B cell (primary cell): ENCODE data around the gene CHCHD3. TPM values are rescaled to one million over a fixed set of nuclear protein-coding genes. Genes with fewer than 3 reads are reported as not detected.

Source experiments
- ATAC-seq: fragments of 200-7000 bp; cut with Tn5 transposase; one replicate; pipeline ENCODE4 v1.10.0; 2021; ENCODE audit warnings: low read depth, mild to moderate bottlenecking, moderate number of reproducible peaks, moderate library complexity
- CTCF ChIA-PET: fragments of 350-600 bp; sonication (Branson Sonifier 250); formaldehyde crosslinking; loops from one replicate; lab custom pipeline; 2021; ENCODE audit warnings: antibody characterized with exemption, inconsistent platforms; lab: Charles Lee
- POLR2A ChIA-PET: fragments of 350-600 bp; sonication (Branson Sonifier 250); formaldehyde crosslinking; loops from one replicate; lab custom pipeline; 2021; ENCODE audit warnings: antibody characterized with exemption; lab: Charles Lee
- DNase-seq: peaks from one replicate; pipeline ENCODE4 v3.0.0; 2013
- H2AFZ ChIP-seq: 2 replicates; pipeline ENCODE4 v1.6.1; 2012; ENCODE audit warnings: mild to moderate bottlenecking, low read depth, low read length; ENCODE audit not compliant: insufficient read depth, poor library complexity, severe bottlenecking
- H3K27ac ChIP-seq, 2 donors: 1 replicate in 1 of 2; 2 replicates in 1 of 2; pipeline ENCODE4 v1.5.1; 2012 to 2013; ENCODE audit warnings: low read length in 2 of 2, mild to moderate bottlenecking in 2 of 2, moderate library complexity in 1 of 2
- H3K27me3 ChIP-seq, 4 experiments: fragments of 200-600 bp in 1 of 4; sonication (generic) in 1 of 4; replicated peaks in 1 of 4; 1 replicate in 2 of 4; 2 replicates in 2 of 4; pipeline versions ENCODE4 v1.6.1 to v1.7.0; 2013 to 2016; ENCODE audit warnings: low read length in 3 of 4, mild to moderate bottlenecking in 2 of 4, mixed read lengths in 1 of 4, moderate library complexity in 1 of 4; ENCODE audit not compliant: insufficient read depth in 4 of 4, control insufficient read depth in 3 of 4; ENCODE audit errors: control extremely low read depth in 1 of 4
- H3K36me3 ChIP-seq, 2 experiments: replicated peaks in 1 of 2; 1 replicate in 1 of 2; 2 replicates in 1 of 2; pipeline versions ENCODE4 v1.6.1 to v1.7.1; 2013; ENCODE audit warnings: low read length in 1 of 2; ENCODE audit not compliant: insufficient read depth in 2 of 2, control insufficient read depth in 1 of 2; ENCODE audit errors: control extremely low read depth in 1 of 2, extremely low read depth in 1 of 2
- H3K4me1 ChIP-seq, 2 donors: fragments of 200-600 bp in 1 of 2; sonication (generic) in 1 of 2; 1 replicate in 1 of 2; 2 replicates in 1 of 2; pipeline versions ENCODE4 v1.5.1 to v1.6.1; 2013 to 2017; ENCODE audit warnings: low read length in 2 of 2; ENCODE audit not compliant: control insufficient read depth in 2 of 2, insufficient read depth in 2 of 2
- H3K4me2 ChIP-seq: replicated peaks from 2 replicates; pipeline ENCODE3; 2012; ENCODE audit warnings: mild to moderate bottlenecking, low read depth, low read length; ENCODE audit not compliant: poor library complexity, severe bottlenecking
- H3K4me3 ChIP-seq, 5 experiments: fragments of 200-600 bp in 1 of 5; sonication (generic) in 1 of 5; 1 replicate in 3 of 5; 2 replicates in 2 of 5; pipeline versions ENCODE4 v1.5.1 to v1.7.0; 2011 to 2016; ENCODE audit warnings: low read length in 4 of 5, mild to moderate bottlenecking in 4 of 5, low read depth in 2 of 5, control low read depth in 1 of 5, moderate library complexity in 1 of 5; ENCODE audit not compliant: insufficient read depth in 1 of 5; ENCODE audit errors: control extremely low read depth in 1 of 5, extremely low read depth in 1 of 5
- H3K79me2 ChIP-seq: fragments of 200-600 bp; sonication (generic); one replicate; pipeline ENCODE4 v1.6.0; 2016; ENCODE audit warnings: low read length; ENCODE audit not compliant: control insufficient read depth, insufficient read depth
- H3K9ac ChIP-seq: fragments of 200-600 bp; sonication (generic); 2 replicates; pipeline ENCODE4 v1.6.1; 2017; ENCODE audit warnings: mild to moderate bottlenecking, low read length, moderate library complexity
- H3K9me3 ChIP-seq, 3 donors: one replicate each; pipeline versions ENCODE4 v1.6.1 to v1.7.1; 2013; ENCODE audit warnings: low read length in 2 of 3; ENCODE audit not compliant: control insufficient read depth in 2 of 3, insufficient read depth in 1 of 3; ENCODE audit errors: control extremely low read depth in 1 of 3
- H4K20me1 ChIP-seq: 2 replicates; pipeline ENCODE4 v1.6.0; 2012; ENCODE audit warnings: mild to moderate bottlenecking, low read length; ENCODE audit not compliant: insufficient read depth, control insufficient read depth, poor library complexity, severe bottlenecking
- H3K27ac Mint-ChIP-seq: one replicate; pipeline ENCODE4 v1.8.0; 2021; ENCODE audit warnings: mixed read lengths
- H3K27me3 Mint-ChIP-seq: one replicate; pipeline ENCODE4 v1.8.0; 2021; ENCODE audit warnings: mixed read lengths
- H3K4me1 Mint-ChIP-seq: one replicate; pipeline ENCODE4 v1.8.0; 2021; ENCODE audit warnings: mixed read lengths
- H3K4me3 Mint-ChIP-seq: one replicate; pipeline ENCODE4 v1.8.0; 2021; ENCODE audit warnings: mixed read lengths
- H3K9me3 Mint-ChIP-seq: one replicate; pipeline ENCODE4 v1.8.0; 2022; ENCODE audit warnings: mixed read lengths; ENCODE audit not compliant: insufficient read depth
- EZH2 ChIP-seq: IDR thresholded peaks from 2 replicates; pipeline ENCODE4 v1.6.1; 2012; ENCODE audit warnings: borderline replicate concordance, low read depth, mild to moderate bottlenecking, moderate library complexity, low read length; ENCODE audit not compliant: insufficient read depth, poor library complexity, severe bottlenecking
- WGBS: methylation state at CpG from one replicate; pipeline ENCODE4 v1.1.5; 2013; ENCODE audit warnings: missing lambda C conversion rate; ENCODE audit not compliant: insufficient coverage; 5-methylcytosine and 5-hydroxymethylcytosine counted together
- intact Hi-C: fragments of 100-400 bp; cut with micrococcal nuclease; formaldehyde crosslinking; loops from one replicate; pipeline ENCODE4 v1.10.0; 2022
- polyA plus RNA-seq: library from polyadenylated mRNA; depleted of rRNA; stranded (reverse); fragments of >200 nt; gene quantifications from 2 replicates; pipeline ENCODE4 v1.2.3, GENCODE V29; 2012
- total RNA-seq, 2 donors: library from RNA; stranded (reverse); fragments of 120-200 nt in 1 of 2; gene quantifications; 1 replicate in 1 of 2; 2 replicates in 1 of 2; pipeline versions ENCODE4 v1.2.3 to v1.2.4, GENCODE V29; 2013 to 2022
- TF ChIP-seq, protein P1 (sequence below): fragments of 200-600 bp; IDR thresholded peaks from one replicate; pipeline ENCODE4 v1.8.0; 2022; ENCODE audit warnings: antibody characterized with exemption, mild to moderate bottlenecking

Gene CHCHD3
- total and polyA plus RNA-seq, 2 donors (not counting 1 experiment from before 2014, with no cell fraction given): 20.1 to 38.4 TPM

GRCh38 chr7:132993377-132994013 lies 88.4 kb downstream of the CHCHD3 start:
- peaks cover 0 to 2% of the 10 kb centered on the region in 2 experiments for H3K36me3 ChIP-seq
- H3K27me3 ChIP-seq: no peaks in the 10 kb centered on the region
- H3K4me1 Mint-ChIP-seq: peaks cover 11% of the 10 kb centered on the region
- H3K4me2 ChIP-seq: no peak overlapping the region
- WGBS: 100% methylated on average over 1 of the region's 5 CpGs
- ATAC-seq (no peak), DNase-seq (no peak)
- no peak overlapping the region for H3K4me3 ChIP-seq
- POLR2A ChIA-PET: no interaction called here
- H2AFZ ChIP-seq: no peak overlapping the region
- H3K9me3 Mint-ChIP-seq: peaks cover 2% of the 10 kb centered on the region
- no peaks in the 10 kb centered on the region for H3K4me1 ChIP-seq
- no peak overlapping the region for H3K27ac Mint-ChIP-seq
- H4K20me1 ChIP-seq: peaks cover 20% of the 10 kb centered on the region
- CTCF ChIA-PET: no interaction called here
- H3K79me2 ChIP-seq: peaks cover 36% of the 10 kb centered on the region
- no peaks in the 10 kb centered on the region for H3K9me3 ChIP-seq
- H3K27me3 Mint-ChIP-seq: no peaks in the 10 kb centered on the region
- intact Hi-C loops: no loop called here
- no peak overlapping the region for H3K4me3 Mint-ChIP-seq
- H3K9ac ChIP-seq: no peak overlapping the region
- TF ChIP-seq, protein P1, sequence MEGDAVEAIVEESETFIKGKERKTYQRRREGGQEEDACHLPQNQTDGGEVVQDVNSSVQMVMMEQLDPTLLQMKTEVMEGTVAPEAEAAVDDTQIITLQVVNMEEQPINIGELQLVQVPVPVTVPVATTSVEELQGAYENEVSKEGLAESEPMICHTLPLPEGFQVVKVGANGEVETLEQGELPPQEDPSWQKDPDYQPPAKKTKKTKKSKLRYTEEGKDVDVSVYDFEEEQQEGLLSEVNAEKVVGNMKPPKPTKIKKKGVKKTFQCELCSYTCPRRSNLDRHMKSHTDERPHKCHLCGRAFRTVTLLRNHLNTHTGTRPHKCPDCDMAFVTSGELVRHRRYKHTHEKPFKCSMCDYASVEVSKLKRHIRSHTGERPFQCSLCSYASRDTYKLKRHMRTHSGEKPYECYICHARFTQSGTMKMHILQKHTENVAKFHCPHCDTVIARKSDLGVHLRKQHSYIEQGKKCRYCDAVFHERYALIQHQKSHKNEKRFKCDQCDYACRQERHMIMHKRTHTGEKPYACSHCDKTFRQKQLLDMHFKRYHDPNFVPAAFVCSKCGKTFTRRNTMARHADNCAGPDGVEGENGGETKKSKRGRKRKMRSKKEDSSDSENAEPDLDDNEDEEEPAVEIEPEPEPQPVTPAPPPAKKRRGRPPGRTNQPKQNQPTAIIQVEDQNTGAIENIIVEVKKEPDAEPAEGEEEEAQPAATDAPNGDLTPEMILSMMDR: no peak
- no peak for TF ChIP-seq EZH2
- no peak overlapping the region for H3K27ac ChIP-seq

DNA sequence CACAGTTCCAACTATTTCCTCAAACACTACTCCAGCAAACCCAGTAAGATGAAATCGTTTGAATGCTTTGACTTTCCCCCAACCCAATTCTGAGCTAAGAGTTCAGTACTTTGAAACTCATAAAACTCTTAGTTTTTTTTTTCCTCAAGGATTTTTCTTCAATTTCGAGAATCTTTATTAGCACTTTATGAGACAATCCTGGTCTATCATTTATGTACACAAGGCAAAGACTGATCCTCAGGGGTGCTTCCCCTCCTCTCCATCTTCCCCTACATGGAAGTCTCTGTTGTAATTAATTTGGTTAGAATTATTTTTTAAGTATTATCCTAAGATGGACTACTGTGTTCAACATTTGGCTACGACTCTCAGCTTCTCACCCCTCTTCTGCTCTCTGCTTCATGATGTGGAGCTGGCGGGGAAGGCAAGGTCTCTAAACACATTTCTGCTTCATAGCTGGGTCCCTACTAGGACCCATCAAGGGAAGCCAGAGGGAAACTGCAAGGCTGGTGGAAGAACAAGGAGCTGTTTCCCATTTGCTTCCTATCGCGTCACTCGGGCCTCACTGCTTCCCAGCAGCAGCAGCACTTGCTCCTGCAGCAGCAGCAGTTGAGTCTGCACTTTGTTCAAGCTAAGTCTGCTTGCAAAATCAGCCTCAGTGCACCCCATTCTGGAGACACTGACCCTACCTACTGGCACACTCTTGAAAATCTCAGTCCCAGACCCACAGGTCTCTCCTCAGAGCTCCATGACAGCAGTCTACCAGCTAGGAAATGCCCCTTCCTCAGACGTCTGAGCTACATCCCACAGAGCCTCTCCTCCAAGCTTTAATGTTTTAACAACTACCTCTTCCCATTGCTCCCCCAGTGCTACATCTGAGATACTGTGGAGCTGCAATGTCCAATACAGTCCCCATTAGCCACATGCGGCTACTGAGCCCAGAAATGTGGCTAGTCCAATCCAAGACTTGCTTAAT lies 90.0 kb downstream of the CHCHD3 start:
- H3K27ac Mint-ChIP-seq: no peak overlapping the region
- TF ChIP-seq, protein P1: no peak
- no peak for TF ChIP-seq EZH2
- Histone ChIP-seq H3K79me2 (peaks cover 40% of the 10 kb centered on the region), H3K36me3 (peaks cover 0 to 2% of the 10 kb centered on the region in 2 experiments), H3K4me1 (no peaks in the 10 kb centered on the region), H3K4me2 (no peak overlapping the region), H3K27me3 (no peaks in the 10 kb centered on the region), H2AFZ (no peak overlapping the region), H3K9ac (no peak overlapping the region), H3K4me3 (no peak overlapping the region), H3K27ac (no peak overlapping the region), H4K20me1 (peaks cover 23% of the 10 kb centered on the region), H3K9me3 (no peaks in the 10 kb centered on the region)
- ChIA-PET POLR2A (interaction anchor here (0.6 kb wide), 1 partner anchor 29 kb away, joined by 13 read pairs; no protein-coding TSS in a partner anchor), CTCF (no interaction called here)
- ATAC-seq (no peak), DNase-seq (no peak)
- 94% methylated on average over 7 of the region's 9 CpGs for WGBS
- peaks cover 11% of the 10 kb centered on the region for H3K4me1 Mint-ChIP-seq
- intact Hi-C loops: no loop called here
- H3K27me3 Mint-ChIP-seq: no peaks in the 10 kb centered on the region
- peaks cover 2% of the 10 kb centered on the region for H3K9me3 Mint-ChIP-seq
- H3K4me3 Mint-ChIP-seq: no peak overlapping the region
